Stimulated activated naive CD8-positive, alpha-beta T cell treated with anti-CD3 and anti-CD28 coated beads, Interleukin-15, amount 100 ng/mL, for 72 hours (primary cell): Measurements from ENCODE around the gene ATAD3C.
"Not testable (repeated sequence)": the region's sequence is repeated elsewhere in the genome, so short reads cannot be mapped to it uniquely, and the experiment has no call there.

Source experiments
- ATAC-seq: fragments of 150-1000 bp; cut with Tn5 transposase; 2 replicates; pipeline ENCODE4 v1.10.0; 2021; ENCODE audit warnings: mild to moderate bottlenecking, moderate library complexity
- DNase-seq, 2 donors: peaks; one replicate each; pipeline ENCODE4 v3.0.0; 2021 to 2022
- H3K27ac Mint-ChIP-seq, 2 donors: one replicate each; pipeline ENCODE4 v1.8.0; 2022; ENCODE audit warnings: mild to moderate bottlenecking in 2 of 2, mixed read lengths in 2 of 2, moderate library complexity in 2 of 2
- H3K27me3 Mint-ChIP-seq: one replicate; pipeline ENCODE4 v1.8.0; 2022; ENCODE audit warnings: mixed read lengths
- H3K4me1 Mint-ChIP-seq: one replicate; pipeline ENCODE4 v1.8.0; 2022; ENCODE audit warnings: mild to moderate bottlenecking, mixed read lengths
- H3K4me3 Mint-ChIP-seq, 2 donors: one replicate each; pipeline ENCODE4 v1.8.0; 2022; ENCODE audit warnings: mild to moderate bottlenecking in 2 of 2, mixed read lengths in 2 of 2, moderate library complexity in 1 of 2
- H3K9me3 Mint-ChIP-seq, 2 donors: one replicate each; pipeline ENCODE4 v1.8.0; 2022; ENCODE audit warnings: mixed read lengths in 2 of 2

Gene ATAD3C

GRCh38 chr1:1487701-1488100, 38.2 kb downstream of the ATAD3C start:
- Mint-ChIP-seq H3K9me3 (no peaks in the 10 kb centered on the region), H3K4me3 (no peak overlapping the region), H3K4me1 (no peaks in the 10 kb centered on the region), H3K27me3 (no peaks in the 10 kb centered on the region), H3K27ac (no peak overlapping the region)
- DNase-seq (no peak), ATAC-seq (no peak)

GRCh38 chr1:1489231-1489630, 39.7 kb downstream of the ATAD3C start:
- no peak overlapping the region for H3K27ac Mint-ChIP-seq
- no peaks in the 10 kb centered on the region for H3K4me1 Mint-ChIP-seq
- H3K27me3 Mint-ChIP-seq: no peaks in the 10 kb centered on the region

GRCh38 chr1:1489861-1490260, 40.4 kb downstream of the ATAD3C start:
- H3K4me1 Mint-ChIP-seq: no peaks in the 10 kb centered on the region
- peak overlapping the region in 1 of 2 donors; percentile 63 for H3K27ac Mint-ChIP-seq
- DNase-seq: no peak
- no peak overlapping the region for H3K4me3 Mint-ChIP-seq
- no peaks in the 10 kb centered on the region for H3K27me3 Mint-ChIP-seq
- no peak for ATAC-seq
- peaks cover 0 to 6% of the 10 kb centered on the region in 2 donors for H3K9me3 Mint-ChIP-seq

More at GRCh38 chr1:1489231-1489630, 39.7 kb downstream of the ATAD3C start:
- no peak overlapping the region for H3K4me3 Mint-ChIP-seq
- DNase-seq (no peak), ATAC-seq (no peak)
- peaks cover 0 to 6% of the 10 kb centered on the region in 2 donors for H3K9me3 Mint-ChIP-seq

- H3K4me3 Mint-ChIP-seq: no peak overlapping the region
- peaks cover 0 to 6% of the 10 kb centered on the region in 2 donors for H3K9me3 Mint-ChIP-seq
- no peaks in the 10 kb centered on the region for H3K27me3 Mint-ChIP-seq
- no peaks in the 10 kb centered on the region for H3K4me1 Mint-ChIP-seq
- no peak for ATAC-seq
- no peak overlapping the region for H3K27ac Mint-ChIP-seq
- no peak for DNase-seq
Observed at GRCh38 chr1:1490633-1491230, 41.2 kb downstream of the ATAD3C start.

- no peak overlapping the region for H3K27ac Mint-ChIP-seq
- H3K9me3 Mint-ChIP-seq: peaks cover 0 to 6% of the 10 kb centered on the region in 2 donors
- DNase-seq (no peak), ATAC-seq (no peak)
- no peaks in the 10 kb centered on the region for H3K27me3 Mint-ChIP-seq
- H3K4me3 Mint-ChIP-seq: no peak overlapping the region
- H3K4me1 Mint-ChIP-seq: no peaks in the 10 kb centered on the region
Observed at GRCh38 chr1:1491601-1492000, 42.1 kb downstream of the ATAD3C start.

GRCh38 chr1:1494311-1494710, 44.8 kb downstream of the ATAD3C start:
- not testable (repeated sequence) for H3K9me3 Mint-ChIP-seq, H3K27ac Mint-ChIP-seq, H3K4me3 Mint-ChIP-seq, H3K4me1 Mint-ChIP-seq, H3K27me3 Mint-ChIP-seq, DNase-seq
- ATAC-seq: peak; percentile 12

GRCh38 chr1:1495461-1495975, 46.0 kb downstream of the ATAD3C start:
- ATAC-seq: peak; percentile 36
- not testable (repeated sequence) for H3K9me3 Mint-ChIP-seq, DNase-seq, H3K4me3 Mint-ChIP-seq, H3K27me3 Mint-ChIP-seq, H3K4me1 Mint-ChIP-seq, H3K27ac Mint-ChIP-seq

- Mint-ChIP-seq H3K4me1 (peaks cover 16% of the 10 kb centered on the region), H3K27ac (peak overlapping the region; percentile 82 to 92), H3K4me3 (peak overlapping the region; percentile 77 to 78)
- ATAC-seq (peak; percentile 86), DNase-seq (peak; percentile 79 to 85)
- H3K27me3 Mint-ChIP-seq, H3K9me3 Mint-ChIP-seq: not testable (repeated sequence)
Observed at GRCh38 chr1:1504777-1505365, 55.4 kb downstream of the ATAD3C start.

- Mint-ChIP-seq H3K4me3 (peak overlapping the region; percentile 77 to 78), H3K27ac (peak overlapping the region; percentile 82 to 92), H3K4me1 (peaks cover 16% of the 10 kb centered on the region)
- DNase-seq: peak in 1 of 2 donors; percentile 54
- not testable (repeated sequence) for H3K9me3 Mint-ChIP-seq, H3K27me3 Mint-ChIP-seq
- peak; percentile 76 for ATAC-seq
Observed at GRCh38 chr1:1505366-1505798, 55.9 kb downstream of the ATAD3C start.

GRCh38 chr1:1505801-1506200, 56.3 kb downstream of the ATAD3C start:
- DNase-seq, H3K27me3 Mint-ChIP-seq, H3K27ac Mint-ChIP-seq, H3K9me3 Mint-ChIP-seq, ATAC-seq: not testable (repeated sequence)
- Mint-ChIP-seq H3K4me1 (peaks cover 20% of the 10 kb centered on the region), H3K4me3 (peak overlapping the region; percentile 36 to 77)

GRCh38 chr1:1507305-1507704, 57.8 kb downstream of the ATAD3C start:
- no peak for DNase-seq
- no peaks in the 10 kb centered on the region for H3K27me3 Mint-ChIP-seq
- no peaks in the 10 kb centered on the region for H3K9me3 Mint-ChIP-seq
- H3K4me1 Mint-ChIP-seq: peaks cover 25% of the 10 kb centered on the region
- ATAC-seq: no peak
- no peak overlapping the region for H3K4me3 Mint-ChIP-seq
- no peak overlapping the region for H3K27ac Mint-ChIP-seq

GRCh38 chr1:1508775-1509464, 59.4 kb downstream of the ATAD3C start:
- not testable (repeated sequence) for H3K9me3 Mint-ChIP-seq, H3K27ac Mint-ChIP-seq, H3K27me3 Mint-ChIP-seq, H3K4me3 Mint-ChIP-seq, ATAC-seq, DNase-seq
- H3K4me1 Mint-ChIP-seq: peaks cover 31% of the 10 kb centered on the region

GRCh38 chr1:1509465-1509850, 60.0 kb downstream of the ATAD3C start:
- not testable (repeated sequence) for H3K27me3 Mint-ChIP-seq, ATAC-seq, H3K27ac Mint-ChIP-seq, DNase-seq, H3K4me3 Mint-ChIP-seq, H3K9me3 Mint-ChIP-seq
- peaks cover 32% of the 10 kb centered on the region for H3K4me1 Mint-ChIP-seq

GRCh38 chr1:1510912-1511532, 61.5 kb downstream of the ATAD3C start:
- H3K27ac Mint-ChIP-seq: peak overlapping the region; percentile 94 to 97
- peaks cover 16% of the 10 kb centered on the region for H3K4me1 Mint-ChIP-seq
- DNase-seq: peak in 1 of 2 donors; percentile 31
- no peak for ATAC-seq
- no peaks in the 10 kb centered on the region for H3K27me3 Mint-ChIP-seq
- H3K9me3 Mint-ChIP-seq: no peaks in the 10 kb centered on the region
- peak overlapping the region; percentile 86 to 89 for H3K4me3 Mint-ChIP-seq

GRCh38 chr1:1511533-1512285, 62.2 kb downstream of the ATAD3C start, which contains the start of gene ATAD3A:
Gene ATAD3A (plus strand): TSS chr1:1512162. CDS start chr1:1512269, 107 bp downstream.
- no peaks in the 10 kb centered on the region for H3K27me3 Mint-ChIP-seq
- H3K27ac Mint-ChIP-seq: peak within 1 kb of the TSS; percentile 94 to 97
- peaks cover 16% of the 10 kb centered on the region for H3K4me1 Mint-ChIP-seq
- DNase-seq (peak; percentile 93 to 97), ATAC-seq (peak; percentile 96)
- peak within 1 kb of the TSS; percentile 86 to 89 for H3K4me3 Mint-ChIP-seq
- no peaks in the 10 kb centered on the region for H3K9me3 Mint-ChIP-seq
